Glutamatergic neuron (in vitro differentiated cells): Measurements from ENCODE around the gene LTBP4. TPM values are rescaled to one million over a fixed set of nuclear protein-coding genes. Genes with fewer than 3 reads are reported as not detected.

ENCODE experiments used
- DNase-seq: peaks from one replicate; pipeline ENCODE4 v3.0.0; 2022
- H3K27ac Mint-ChIP-seq: one replicate; pipeline ENCODE4 v1.8.0; 2020; ENCODE audit warnings: mild to moderate bottlenecking, mixed read lengths, inconsistent platforms; ENCODE audit not compliant: unreplicated experiment
- H3K27me3 Mint-ChIP-seq: one replicate; pipeline ENCODE4 v1.8.0; 2020; ENCODE audit warnings: mild to moderate bottlenecking, moderate library complexity, mixed read lengths, inconsistent platforms; ENCODE audit not compliant: unreplicated experiment
- H3K36me3 Mint-ChIP-seq: one replicate; pipeline ENCODE4 v1.8.0; 2020; ENCODE audit warnings: mild to moderate bottlenecking, mixed read lengths, inconsistent platforms; ENCODE audit not compliant: unreplicated experiment
- H3K4me1 Mint-ChIP-seq: one replicate; pipeline ENCODE4 v1.8.0; 2020; ENCODE audit warnings: mild to moderate bottlenecking, low read depth, mixed read lengths, inconsistent platforms; ENCODE audit not compliant: unreplicated experiment
- H3K4me3 Mint-ChIP-seq: one replicate; pipeline ENCODE4 v1.8.0; 2020; ENCODE audit warnings: mild to moderate bottlenecking, mixed read lengths, inconsistent platforms; ENCODE audit not compliant: unreplicated experiment
- H3K9me3 Mint-ChIP-seq: one replicate; pipeline ENCODE4 v1.8.0; 2020; ENCODE audit warnings: mild to moderate bottlenecking, moderate library complexity, mixed read lengths, inconsistent platforms; ENCODE audit not compliant: unreplicated experiment
- long read RNA-seq: library from polyadenylated mRNA; unstranded; transcript quantifications from one replicate; pipeline ENCODE4 v2.0.0, GENCODE V29; 2020; ENCODE audit not compliant: unreplicated experiment
- total RNA-seq: library from RNA; stranded (reverse); fragmentation: NEBNext Ultra II Directional; extraction: Animal tissue kit (Norgen Biotek cat#: 25700); gene quantifications from one replicate; pipeline ENCODE4 v1.2.1, GENCODE V29; 2021; ENCODE audit not compliant: unreplicated experiment
- TF ChIP-seq, protein P1 (sequence below): fragments of 200-600 bp; sonication (generic); IDR thresholded peaks from one replicate; pipeline ENCODE4 v1.5.0; 2021; ENCODE audit not compliant: partially characterized antibody, unreplicated experiment

The LTBP4 gene
- 169 TPM for total RNA-seq
- long read RNA-seq, partial matches to known transcripts, result 9 of 25 reads
- long read RNA-seq, other reads (novel, unspliced or antisense), result 13 of 25 reads

- H3K4me3 Mint-ChIP-seq, result peak within 1 kb of the TSS; percentile 79
- no peak within 1 kb of the TSS for H3K27ac Mint-ChIP-seq
- DNase-seq, result peak; percentile 56
- TF ChIP-seq, protein P1, sequence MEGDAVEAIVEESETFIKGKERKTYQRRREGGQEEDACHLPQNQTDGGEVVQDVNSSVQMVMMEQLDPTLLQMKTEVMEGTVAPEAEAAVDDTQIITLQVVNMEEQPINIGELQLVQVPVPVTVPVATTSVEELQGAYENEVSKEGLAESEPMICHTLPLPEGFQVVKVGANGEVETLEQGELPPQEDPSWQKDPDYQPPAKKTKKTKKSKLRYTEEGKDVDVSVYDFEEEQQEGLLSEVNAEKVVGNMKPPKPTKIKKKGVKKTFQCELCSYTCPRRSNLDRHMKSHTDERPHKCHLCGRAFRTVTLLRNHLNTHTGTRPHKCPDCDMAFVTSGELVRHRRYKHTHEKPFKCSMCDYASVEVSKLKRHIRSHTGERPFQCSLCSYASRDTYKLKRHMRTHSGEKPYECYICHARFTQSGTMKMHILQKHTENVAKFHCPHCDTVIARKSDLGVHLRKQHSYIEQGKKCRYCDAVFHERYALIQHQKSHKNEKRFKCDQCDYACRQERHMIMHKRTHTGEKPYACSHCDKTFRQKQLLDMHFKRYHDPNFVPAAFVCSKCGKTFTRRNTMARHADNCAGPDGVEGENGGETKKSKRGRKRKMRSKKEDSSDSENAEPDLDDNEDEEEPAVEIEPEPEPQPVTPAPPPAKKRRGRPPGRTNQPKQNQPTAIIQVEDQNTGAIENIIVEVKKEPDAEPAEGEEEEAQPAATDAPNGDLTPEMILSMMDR, result no peak
- H3K9me3 Mint-ChIP-seq, result peaks cover 3% of the 10 kb centered on the region
- peaks cover 18% of the 10 kb centered on the region for H3K4me1 Mint-ChIP-seq
- no peaks in the 10 kb centered on the region for H3K36me3 Mint-ChIP-seq
- peaks cover 24% of the 10 kb centered on the region for H3K27me3 Mint-ChIP-seq
These were observed at the start of gene LTBP4 for GRCh38 chr19:40601134-40601974. Gene LTBP4, plus strand, starts transcription at chr19:40601369. Its CDS starts 19 bp downstream, at chr19:40601388.

DNA sequence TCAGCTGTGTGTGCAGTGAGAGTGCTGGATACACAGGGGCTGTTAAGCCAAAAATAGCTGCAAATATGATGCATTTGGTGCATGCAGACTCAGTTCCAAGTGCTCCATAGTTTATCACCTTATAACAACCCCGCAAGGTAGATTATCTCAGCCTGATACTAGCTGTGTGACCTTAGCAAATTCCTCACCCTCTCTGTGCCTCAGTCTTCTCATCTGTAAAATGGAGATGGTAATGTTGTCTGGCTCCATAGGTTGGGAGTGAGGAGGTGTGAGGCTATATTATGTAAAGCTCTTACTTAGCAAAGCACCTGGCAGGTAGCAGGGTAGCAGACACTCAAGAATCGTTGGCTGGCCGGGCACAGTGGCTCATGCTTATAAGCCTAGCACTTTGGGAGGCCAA lies 48.3 kb upstream of the LTBP4 start:
- TF ChIP-seq, protein P1, result no peak
- H3K27ac Mint-ChIP-seq, result no peak overlapping the region
- no peak overlapping the region for H3K4me3 Mint-ChIP-seq
- peaks cover 10% of the 10 kb centered on the region for H3K36me3 Mint-ChIP-seq
- H3K4me1 Mint-ChIP-seq, result peaks cover 23% of the 10 kb centered on the region
- H3K27me3 Mint-ChIP-seq, result peaks cover 18% of the 10 kb centered on the region
- no peak for DNase-seq
- H3K9me3 Mint-ChIP-seq, result peaks cover 17% of the 10 kb centered on the region

- DNase-seq, result peak; percentile 55
- peaks cover 14% of the 10 kb centered on the region for H3K36me3 Mint-ChIP-seq
- peak overlapping the region; percentile 56 for H3K4me3 Mint-ChIP-seq
- H3K4me1 Mint-ChIP-seq, result peaks cover 19% of the 10 kb centered on the region
- TF ChIP-seq, protein P1, result no peak
- peaks cover 18% of the 10 kb centered on the region for H3K27me3 Mint-ChIP-seq
- peaks cover 13% of the 10 kb centered on the region for H3K9me3 Mint-ChIP-seq
- H3K27ac Mint-ChIP-seq, result no peak overlapping the region
These were observed 47.0 kb upstream of the LTBP4 start for GRCh38 chr19:40553885-40554857.

- Mint-ChIP-seq H3K4me3 (no peak overlapping the region), H3K36me3 (peaks cover 20% of the 10 kb centered on the region), H3K9me3 (peaks cover 14% of the 10 kb centered on the region), H3K4me1 (peaks cover 16% of the 10 kb centered on the region), H3K27ac (peak overlapping the region; percentile 4), H3K27me3 (peaks cover 17% of the 10 kb centered on the region)
- no peak for DNase-seq
- TF ChIP-seq, protein P1, result no peak
These were observed 45.0 kb upstream of the LTBP4 start for GRCh38 chr19:40555978-40556689.
